Activated CD4-positive, alpha-beta T cell treated with anti-CD3 and anti-CD28 coated beads for 36 hours (primary cell): ENCODE measurements around the gene FOSL2. TPM values are rescaled to one million over a fixed set of nuclear protein-coding genes. Genes with fewer than 3 reads are reported as not detected.

Source experiments
- ATAC-seq: fragments of 200-7000 bp; cut with Tn5 transposase; one replicate; pipeline ENCODE4 v1.10.0; 2021; ENCODE audit warnings: mild to moderate bottlenecking, moderate library complexity
- CTCF ChIA-PET: fragments of 350-600 bp; sonication (Branson Sonifier 250); formaldehyde crosslinking; loops from one replicate; lab custom pipeline; 2021; ENCODE audit warnings: antibody characterized with exemption; lab: Charles Lee
- POLR2A ChIA-PET: fragments of 350-600 bp; sonication (Branson Sonifier 250); formaldehyde crosslinking; loops from one replicate; lab custom pipeline; 2021; ENCODE audit warnings: antibody characterized with exemption, inconsistent platforms; lab: Charles Lee
- DNase-seq: peaks from one replicate; pipeline ENCODE4 v3.0.0-alpha.2; 2020
- H3K27ac Mint-ChIP-seq: one replicate; pipeline ENCODE4 v1.8.0; 2021; ENCODE audit warnings: mixed read lengths
- H3K27me3 Mint-ChIP-seq: one replicate; pipeline ENCODE4 v1.8.0; 2021; ENCODE audit warnings: mixed read lengths
- H3K36me3 Mint-ChIP-seq: one replicate; pipeline ENCODE4 v1.8.0; 2021; ENCODE audit warnings: low read depth, mixed read lengths
- H3K4me1 Mint-ChIP-seq: one replicate; pipeline ENCODE4 v1.8.0; 2021; ENCODE audit warnings: mixed read lengths
- H3K4me3 Mint-ChIP-seq: one replicate; pipeline ENCODE4 v1.8.0; 2021; ENCODE audit warnings: mild to moderate bottlenecking, moderate library complexity, mixed read lengths
- H3K9me3 Mint-ChIP-seq: one replicate; pipeline ENCODE4 v1.8.0; 2021; ENCODE audit warnings: low read depth, mixed read lengths
- intact Hi-C, 2 experiments: fragments of 100-400 bp; cut with DNase I in 1 of 2; cut with micrococcal nuclease in 1 of 2; formaldehyde crosslinking; loops; one replicate each; pipeline versions ENCODE4 v1.14.2 to v1.15.1; 2022 to 2024; cut with DNase I, micrococcal nuclease
- total RNA-seq, 2 experiments: library from RNA; stranded (reverse); gene quantifications; one replicate each; pipeline ENCODE4 v1.2.3, GENCODE V29; 2021

The FOSL2 gene
- total RNA-seq, 2 experiments from 2014 or later = 135 to 225 TPM

DNA sequence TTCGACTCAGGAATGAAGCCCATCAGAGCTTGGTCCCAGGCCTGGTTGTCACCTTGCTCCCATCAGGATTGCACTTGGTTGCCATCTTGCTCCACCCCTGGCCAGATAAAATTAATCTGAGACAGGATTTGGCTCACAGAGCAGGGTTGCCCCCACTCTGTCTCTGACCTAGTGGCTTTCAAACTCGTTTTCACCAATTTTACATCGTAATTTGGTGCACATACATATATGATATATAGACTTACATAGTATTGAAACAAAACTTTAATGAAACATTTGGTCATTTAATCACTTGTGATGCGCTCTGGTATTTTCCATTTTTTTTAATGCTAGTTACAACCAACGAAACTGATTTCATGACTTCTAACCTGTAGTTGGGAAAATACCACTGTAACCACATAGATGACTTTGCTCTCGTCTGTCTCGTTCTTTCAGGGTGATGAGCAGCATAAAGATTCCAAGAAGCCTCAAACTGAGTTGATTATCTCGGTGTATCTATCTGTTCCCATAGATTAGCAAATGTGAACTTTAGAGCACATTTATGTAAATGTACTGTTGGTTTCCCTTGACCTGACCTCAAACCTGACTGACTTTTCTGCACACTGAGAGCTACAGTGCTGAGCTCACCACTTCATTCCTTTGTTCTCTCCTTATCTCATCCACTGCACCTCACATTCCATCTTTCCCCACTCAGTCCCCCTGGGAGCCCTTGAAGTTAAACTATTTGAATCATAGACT lies 72.7 kb downstream of the FOSL2 start:
- intact Hi-C loops = loop anchor here (1.0 to 5.0 kb wide), 5 partner anchors 15 to 573 kb away; partner anchors contain the start of genes BABAM2 (in 1 of the 2), FOSL2 (in 1 of the 2) and RBKS (in 1 of the 2)
- POLR2A ChIA-PET = interaction anchor here (1.0 kb wide), 1 partner anchor 194 kb away, joined by 4 read pairs; no protein-coding TSS in a partner anchor
- Mint-ChIP-seq H3K4me1 (peaks cover 41% of the 10 kb centered on the region), H3K36me3 (peaks cover 5% of the 10 kb centered on the region), H3K9me3 (peaks cover 14% of the 10 kb centered on the region), H3K4me3 (no peak overlapping the region), H3K27ac (peak overlapping the region; percentile 83), H3K27me3 (peaks cover 26% of the 10 kb centered on the region)
- DNase-seq = peak; percentile 36
- ATAC-seq = peak; percentile 96
- CTCF ChIA-PET = interaction anchor here (0.6 to 0.7 kb wide), 3 partner anchors 27 to 310 kb away, joined by 3 read pairs; no protein-coding TSS in a partner anchor

Other genes with a start within 250 kb of the FOSL2 start
- 1 to 10 TPM in 1 of 2 experiments, under 1 TPM in 1; 0.87 to 1.1 TPM for gene PLB1, start 103.2 kb downstream of the FOSL2 start, total RNA-seq